Liver (tissue), 9 donors: Measurements from ENCODE around the gene ANKRD42. TPM values are rescaled to one million over a fixed set of nuclear protein-coding genes. Genes with fewer than 3 reads are reported as not detected.

Experiments
- DNase-seq: peaks from one replicate; pipeline ENCODE4 v3.0.0-alpha.2; 2017; ENCODE audit warnings: low spot score
- H3K27ac ChIP-seq, 2 donors: one replicate each; pipeline ENCODE4 v1.7.0; 2013; ENCODE audit warnings: inconsistent platforms in 2 of 2, low read length in 2 of 2, control low read depth in 1 of 2, low read depth in 1 of 2, mild to moderate bottlenecking in 1 of 2
- H3K27me3 ChIP-seq, 4 donors: one replicate each; pipeline versions ENCODE4 v1.6.1 to v1.7.0; 2013; ENCODE audit warnings: low read length in 3 of 4, inconsistent platforms in 1 of 4, mild to moderate bottlenecking in 1 of 4, moderate library complexity in 1 of 4; ENCODE audit not compliant: control insufficient read depth in 4 of 4, insufficient read depth in 4 of 4
- H3K36me3 ChIP-seq, 4 donors: one replicate each; pipeline versions ENCODE4 v1.6.1 to v1.7.0; 2013; ENCODE audit warnings: low read length in 3 of 4, mild to moderate bottlenecking in 3 of 4, low read depth in 1 of 4, moderate library complexity in 1 of 4; ENCODE audit not compliant: control insufficient read depth in 4 of 4, insufficient read depth in 3 of 4
- H3K4me1 ChIP-seq, 4 donors: one replicate each; pipeline versions ENCODE4 v1.6.1 to v1.7.0; 2013; ENCODE audit warnings: low read length in 3 of 4, mild to moderate bottlenecking in 3 of 4, moderate library complexity in 1 of 4; ENCODE audit not compliant: control insufficient read depth in 4 of 4, insufficient read depth in 4 of 4
- H3K4me3 ChIP-seq, 3 donors: one replicate each; pipeline versions ENCODE4 v1.6.1 to v1.7.0; 2013; ENCODE audit warnings: low read length in 3 of 3, control low read depth in 1 of 3, low read depth in 1 of 3, mild to moderate bottlenecking in 1 of 3
- H3K9ac ChIP-seq, 2 donors: one replicate each; pipeline ENCODE4 v1.7.0; 2013; ENCODE audit warnings: low read length in 2 of 2, mild to moderate bottlenecking in 2 of 2, moderate library complexity in 2 of 2, control low read depth in 1 of 2, low read depth in 1 of 2
- H3K9me3 ChIP-seq, 4 donors: one replicate each; pipeline versions ENCODE4 v1.6.1 to v1.7.0; 2013; ENCODE audit warnings: low read length in 3 of 4; ENCODE audit not compliant: control insufficient read depth in 4 of 4
- FOXA1 ChIP-seq: IDR thresholded peaks from 2 replicates; pipeline ENCODE4 v1.6.1; 2016; ENCODE audit warnings: antibody characterized with exemption
- FOXA2 ChIP-seq: IDR thresholded peaks from 2 replicates; pipeline ENCODE4 v1.6.1; 2016; ENCODE audit warnings: antibody characterized with exemption
- GABPA ChIP-seq, 2 donors: IDR thresholded peaks in 1 of 2; conservative IDR thresholded peaks in 1 of 2; 2 replicates each; pipeline ENCODE4 v1.6.1; 2016; ENCODE audit warnings: antibody characterized with exemption in 2 of 2, mild to moderate bottlenecking in 1 of 2, moderate library complexity in 1 of 2
- HNF4A ChIP-seq, 2 donors: conservative IDR thresholded peaks; 2 replicates each; pipeline ENCODE4 v1.6.1; 2016; ENCODE audit warnings: antibody characterized with exemption in 2 of 2, mild to moderate bottlenecking in 2 of 2
- HNF4G ChIP-seq: IDR thresholded peaks from 2 replicates; pipeline ENCODE4 v1.6.1; 2016; ENCODE audit warnings: antibody characterized with exemption
- JUND ChIP-seq, 2 donors: IDR thresholded peaks; 2 replicates each; pipeline ENCODE4 v1.6.1; 2016; ENCODE audit warnings: antibody characterized with exemption in 2 of 2
- NR2F2 ChIP-seq: IDR thresholded peaks from 2 replicates; pipeline ENCODE4 v1.6.1; 2016; ENCODE audit warnings: antibody characterized with exemption
- RAD21 ChIP-seq, 2 donors: IDR thresholded peaks; 2 replicates each; pipeline ENCODE4 v1.6.1; 2016; ENCODE audit warnings: antibody characterized with exemption in 2 of 2, mild to moderate bottlenecking in 2 of 2
- SP1 ChIP-seq: IDR thresholded peaks from 2 replicates; pipeline ENCODE4 v1.6.1; 2018; ENCODE audit warnings: antibody characterized with exemption, mild to moderate bottlenecking
- YY1 ChIP-seq: IDR thresholded peaks from 2 replicates; pipeline ENCODE4 v1.6.1; 2016; ENCODE audit warnings: antibody characterized with exemption, mild to moderate bottlenecking
- WGBS: extraction: QIAGEN DNeasy Blood & Tissue Kit; methylation state at CpG from one replicate; pipeline ENCODE4 v1.1.7; 2013; 5-methylcytosine and 5-hydroxymethylcytosine counted together
- polyA plus RNA-seq, 2 donors: library from polyadenylated mRNA; stranded (reverse) in 1 of 2; unstranded in 1 of 2; fragments of 200-250 nt in 1 of 2; fragments of >200 nt in 1 of 2; fragmentation: Nextera tagmentation in 1 of 2; extraction: Ambion mirVana in 1 of 2; gene quantifications; one replicate each; pipeline versions ENCODE4 v1.2.1 to v1.2.3, GENCODE V29; 2013 to 2015
- total RNA-seq, 2 donors: library from RNA; depleted of rRNA; stranded (reverse); fragments of >200 nt; gene quantifications; one replicate each; pipeline ENCODE4 v1.2.3, GENCODE V29; 2014
- TF ChIP-seq, protein P1 (sequence below): fragments of 150-350 bp; IDR thresholded peaks from 2 replicates; pipeline ENCODE4 v1.5.1; 2017; ENCODE audit warnings: improper control_type of control experiment, low read depth, low read length; ENCODE audit not compliant: missing input control
- TF ChIP-seq, protein P2 (sequence below): IDR thresholded peaks from 2 replicates; pipeline ENCODE4 v1.6.1; 2016; ENCODE audit warnings: antibody characterized with exemption
- TF ChIP-seq, protein P3 (sequence below): IDR thresholded peaks from 2 replicates; pipeline ENCODE4 v1.6.1; 2016; ENCODE audit warnings: antibody characterized with exemption
- donor health status: healthy.
- donor health status: healthy.
- donor health status: healthy.
- donor health status: healthy.
- donor health status: healthy.

ANKRD42 gene
- total and polyA plus RNA-seq, 4 donors: 2.0 to 4.9 (median 2.4) TPM

DNA sequence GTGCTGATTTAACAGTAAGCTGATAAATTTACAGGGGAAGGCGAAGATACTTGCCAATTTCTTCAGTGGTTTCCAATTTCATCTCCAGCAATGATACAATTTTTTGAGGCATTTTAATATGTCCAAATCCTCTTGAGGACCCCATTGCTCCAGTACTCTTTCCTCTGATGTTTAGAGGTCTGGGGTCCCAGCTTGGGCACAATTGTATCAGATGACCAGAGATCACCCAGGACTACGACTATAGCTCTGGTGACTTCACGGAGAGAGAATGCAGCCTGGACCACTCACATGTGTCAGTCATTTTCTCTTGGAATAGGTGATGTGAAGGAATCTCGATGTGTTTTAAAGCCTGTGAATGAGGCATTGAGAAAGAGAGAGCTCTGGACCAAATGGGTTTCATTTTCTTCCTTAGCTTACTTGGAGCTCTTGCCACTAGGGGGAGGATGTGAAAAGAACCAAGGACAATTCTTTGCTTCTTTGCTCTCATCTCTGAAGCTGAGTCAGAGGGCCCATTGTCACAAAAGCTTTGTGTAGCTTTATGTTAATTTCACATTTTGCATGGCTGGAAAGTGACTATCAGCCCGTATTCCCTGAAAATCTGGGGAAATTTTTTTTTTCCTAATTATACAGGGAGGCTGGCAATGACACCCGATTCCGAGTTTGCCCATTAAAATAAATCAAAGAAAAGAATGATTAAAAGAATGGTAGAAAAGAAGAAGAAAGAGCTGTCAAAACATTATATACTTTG is 99.4 kb downstream of the ANKRD42 start:
- Histone ChIP-seq H3K9ac (no peak overlapping the region), H3K4me3 (no peak overlapping the region), H3K27me3 (no peaks in the 10 kb centered on the region), H3K36me3 (no peaks in the 10 kb centered on the region), H3K27ac (no peak overlapping the region), H3K9me3 (no peaks in the 10 kb centered on the region), H3K4me1 (peaks cover 0 to 5% (median 2%) of the 10 kb centered on the region in 4 donors)
- WGBS: 53% methylated on average over 7 of the region's 7 CpGs
- no peak for DNase-seq
- TF ChIP-seq, protein P1, sequence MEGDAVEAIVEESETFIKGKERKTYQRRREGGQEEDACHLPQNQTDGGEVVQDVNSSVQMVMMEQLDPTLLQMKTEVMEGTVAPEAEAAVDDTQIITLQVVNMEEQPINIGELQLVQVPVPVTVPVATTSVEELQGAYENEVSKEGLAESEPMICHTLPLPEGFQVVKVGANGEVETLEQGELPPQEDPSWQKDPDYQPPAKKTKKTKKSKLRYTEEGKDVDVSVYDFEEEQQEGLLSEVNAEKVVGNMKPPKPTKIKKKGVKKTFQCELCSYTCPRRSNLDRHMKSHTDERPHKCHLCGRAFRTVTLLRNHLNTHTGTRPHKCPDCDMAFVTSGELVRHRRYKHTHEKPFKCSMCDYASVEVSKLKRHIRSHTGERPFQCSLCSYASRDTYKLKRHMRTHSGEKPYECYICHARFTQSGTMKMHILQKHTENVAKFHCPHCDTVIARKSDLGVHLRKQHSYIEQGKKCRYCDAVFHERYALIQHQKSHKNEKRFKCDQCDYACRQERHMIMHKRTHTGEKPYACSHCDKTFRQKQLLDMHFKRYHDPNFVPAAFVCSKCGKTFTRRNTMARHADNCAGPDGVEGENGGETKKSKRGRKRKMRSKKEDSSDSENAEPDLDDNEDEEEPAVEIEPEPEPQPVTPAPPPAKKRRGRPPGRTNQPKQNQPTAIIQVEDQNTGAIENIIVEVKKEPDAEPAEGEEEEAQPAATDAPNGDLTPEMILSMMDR: peak; percentile 70
- TF ChIP-seq RAD21 (IDR thresholded peaks at IDR 0.05): peak; percentile 84 to 93
- TF ChIP-seq NR2F2: no peak

DNA sequence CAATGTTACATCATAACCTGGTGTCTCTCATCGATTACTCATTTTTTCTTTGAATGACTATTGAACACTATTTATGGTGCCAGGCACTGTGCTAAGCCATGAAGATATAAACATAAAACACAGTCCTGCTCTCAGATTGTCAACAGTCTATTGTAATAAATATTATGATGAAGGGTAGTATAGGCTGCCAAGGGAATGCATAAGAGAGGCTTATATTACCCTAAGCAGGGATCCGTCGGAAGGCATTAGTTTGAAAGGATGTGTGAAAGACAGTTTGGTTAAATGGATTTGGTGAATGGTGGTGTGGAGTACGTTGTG is 99.9 kb downstream of the ANKRD42 start:
- Histone ChIP-seq H3K27me3 (no peaks in the 10 kb centered on the region), H3K36me3 (no peaks in the 10 kb centered on the region), H3K27ac (no peak overlapping the region), H3K4me3 (no peak overlapping the region), H3K9me3 (no peaks in the 10 kb centered on the region), H3K4me1 (peaks cover 0 to 5% (median 2%) of the 10 kb centered on the region in 4 donors), H3K9ac (no peak overlapping the region)
- no peak for DNase-seq
- 80% methylated on average over 4 of the region's 4 CpGs for WGBS
- TF ChIP-seq JUND (IDR thresholded peaks at IDR 0.05): no peak
- TF ChIP-seq GABPA (IDR thresholded peaks at IDR 0.05 in 1 of 2, conservative IDR thresholded peaks at IDR 0.05 in 1 of 2): no peak
- no peak for TF ChIP-seq HNF4A (conservative IDR thresholded peaks at IDR 0.05)
- TF ChIP-seq, protein P2, sequence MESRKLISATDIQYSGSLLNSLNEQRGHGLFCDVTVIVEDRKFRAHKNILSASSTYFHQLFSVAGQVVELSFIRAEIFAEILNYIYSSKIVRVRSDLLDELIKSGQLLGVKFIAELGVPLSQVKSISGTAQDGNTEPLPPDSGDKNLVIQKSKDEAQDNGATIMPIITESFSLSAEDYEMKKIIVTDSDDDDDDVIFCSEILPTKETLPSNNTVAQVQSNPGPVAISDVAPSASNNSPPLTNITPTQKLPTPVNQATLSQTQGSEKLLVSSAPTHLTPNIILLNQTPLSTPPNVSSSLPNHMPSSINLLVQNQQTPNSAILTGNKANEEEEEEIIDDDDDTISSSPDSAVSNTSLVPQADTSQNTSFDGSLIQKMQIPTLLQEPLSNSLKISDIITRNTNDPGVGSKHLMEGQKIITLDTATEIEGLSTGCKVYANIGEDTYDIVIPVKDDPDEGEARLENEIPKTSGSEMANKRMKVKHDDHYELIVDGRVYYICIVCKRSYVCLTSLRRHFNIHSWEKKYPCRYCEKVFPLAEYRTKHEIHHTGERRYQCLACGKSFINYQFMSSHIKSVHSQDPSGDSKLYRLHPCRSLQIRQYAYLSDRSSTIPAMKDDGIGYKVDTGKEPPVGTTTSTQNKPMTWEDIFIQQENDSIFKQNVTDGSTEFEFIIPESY: no peak
- no peak for TF ChIP-seq FOXA2
- TF ChIP-seq, protein P3, sequence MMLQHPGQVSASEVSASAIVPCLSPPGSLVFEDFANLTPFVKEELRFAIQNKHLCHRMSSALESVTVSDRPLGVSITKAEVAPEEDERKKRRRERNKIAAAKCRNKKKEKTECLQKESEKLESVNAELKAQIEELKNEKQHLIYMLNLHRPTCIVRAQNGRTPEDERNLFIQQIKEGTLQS: no peak
- TF ChIP-seq YY1: no peak

DNA sequence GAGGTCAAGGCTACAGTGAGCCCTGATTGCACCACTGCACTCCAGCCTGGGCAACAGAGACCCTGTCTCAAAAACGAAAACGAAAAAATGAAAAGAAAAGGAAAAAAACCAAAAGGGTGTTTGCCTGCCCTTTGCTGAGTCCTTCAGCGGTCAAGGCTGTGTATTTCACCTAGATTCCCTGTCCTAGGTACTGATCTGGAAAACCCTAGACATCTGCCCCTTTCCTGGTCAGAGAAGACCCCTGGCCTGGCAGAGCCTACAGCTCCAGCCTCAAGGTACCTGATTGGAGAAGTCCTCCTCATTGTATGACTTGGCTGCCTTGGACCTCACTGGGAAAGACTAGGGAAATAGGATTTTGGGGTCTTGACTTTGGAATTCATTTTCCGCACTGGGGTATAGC is 100.7 kb downstream of the ANKRD42 start:
- Histone ChIP-seq H3K9ac (no peak overlapping the region), H3K36me3 (no peaks in the 10 kb centered on the region)

More for the DNA sequence above, 100.7 kb downstream of the ANKRD42 start:
- Histone ChIP-seq H3K9me3 (no peaks in the 10 kb centered on the region), H3K27ac (no peak overlapping the region), H3K4me3 (no peak overlapping the region), H3K27me3 (no peaks in the 10 kb centered on the region), H3K4me1 (peaks cover 0 to 5% (median 2%) of the 10 kb centered on the region in 4 donors)
- TF ChIP-seq, protein P1: no peak
- TF ChIP-seq JUND (IDR thresholded peaks at IDR 0.05) (no peak), GABPA (IDR thresholded peaks at IDR 0.05 in 1 of 2, conservative IDR thresholded peaks at IDR 0.05 in 1 of 2) (no peak), HNF4G (no peak), SP1 (no peak), FOXA1 (no peak), YY1 (no peak)
- DNase-seq: no peak
- 90% methylated on average over 4 of the region's 4 CpGs for WGBS
